NOMO-1 (cell line): ENCODE data around the gene NFIA.

Source experiments
- DNase-seq, 2 experiments: peaks; one replicate each; lab custom pipeline; 2025; ENCODE audit not compliant: unreplicated experiment in 2 of 2; lab: John Stamatoyannopoulos, UW

NFIA gene

DNA sequence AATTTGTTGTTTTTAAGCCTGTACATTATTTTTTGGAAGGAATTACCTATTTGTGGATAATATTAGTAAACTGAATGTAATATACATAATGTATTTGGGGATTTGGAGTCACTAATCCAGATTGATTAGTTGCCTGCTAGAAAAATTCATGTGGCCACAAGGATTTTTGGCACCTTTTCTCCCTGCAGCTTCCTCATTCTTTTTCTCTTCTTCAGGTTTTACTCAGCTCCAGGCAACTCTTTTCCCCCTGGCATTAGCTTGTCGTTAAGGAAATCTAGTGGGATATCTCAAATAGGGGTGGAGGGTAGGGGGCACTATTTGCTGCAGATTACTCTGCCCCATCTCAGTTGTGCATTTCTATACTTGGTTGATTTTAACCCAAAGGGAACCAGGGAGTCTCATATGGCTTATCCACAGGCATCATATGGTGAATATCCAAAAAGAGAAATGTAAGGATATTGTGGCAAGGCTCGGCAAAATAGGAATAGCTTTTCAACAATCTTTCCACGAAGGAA lies 203.1 kb downstream of the NFIA start:
- DNase-seq, result no peak

DNA sequence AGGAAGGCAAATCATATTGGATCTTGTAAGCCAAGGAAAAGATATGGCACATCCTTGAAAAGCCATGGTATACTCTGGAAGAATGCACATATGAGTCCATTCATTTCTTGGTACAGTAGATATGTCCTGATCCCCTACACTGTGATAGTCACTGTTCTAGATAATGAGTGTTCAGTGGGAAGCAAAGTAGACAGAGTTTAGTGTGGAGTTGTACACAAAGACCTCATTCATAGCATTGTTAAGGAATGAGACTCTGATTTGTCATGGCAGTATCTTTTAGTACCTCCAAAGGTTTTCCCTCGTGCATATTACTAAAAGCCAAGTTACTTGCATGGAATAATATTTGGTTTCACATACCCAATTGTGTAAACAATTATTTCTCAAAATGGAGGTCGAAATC lies 204.7 kb downstream of the NFIA start:
- no peak for DNase-seq

DNA sequence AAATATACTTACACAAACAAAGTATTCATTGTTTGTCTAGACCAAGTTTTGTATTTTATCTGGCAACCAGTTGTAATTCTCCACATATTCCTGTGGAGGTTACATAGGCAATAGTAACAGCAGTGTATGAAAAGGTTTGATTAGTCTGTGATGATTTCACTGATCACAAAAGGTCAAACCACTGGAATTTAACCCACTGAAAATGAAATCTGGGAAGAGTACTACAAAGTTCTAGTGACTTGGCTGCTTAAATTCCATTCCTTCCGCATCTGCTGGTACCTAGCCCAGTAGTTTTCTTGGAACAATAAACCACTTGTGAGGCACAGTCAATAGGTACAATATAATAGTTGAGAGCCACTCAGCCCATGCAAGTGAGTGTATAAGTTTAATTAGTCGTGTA lies 205.4 kb downstream of the NFIA start:
- no peak for DNase-seq

- no peak for DNase-seq
Observed at GRCh38 chr1:61289232-61290098, 207.1 kb downstream of the NFIA start.

GRCh38 chr1:61290525-61290924 lies 208.2 kb downstream of the NFIA start:
- DNase-seq, result no peak

DNA sequence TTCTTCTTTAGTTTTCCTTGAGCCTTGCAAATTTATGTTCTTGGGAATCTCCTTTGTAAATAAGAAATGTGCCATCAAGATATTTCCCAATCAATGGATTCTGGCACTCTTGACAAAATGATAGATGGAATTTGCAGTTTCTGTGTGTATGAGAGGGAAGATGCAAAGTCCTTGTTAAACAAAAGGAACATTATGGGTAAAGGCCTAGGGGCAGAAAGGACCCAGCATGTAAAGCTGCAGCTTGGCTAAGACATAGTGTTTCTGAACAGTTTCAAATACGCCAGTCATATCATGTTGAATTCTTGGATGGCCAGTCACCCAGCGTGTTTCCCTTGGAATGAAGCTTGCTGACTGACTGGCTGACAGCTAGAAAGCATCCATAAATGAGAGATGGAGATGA lies 210.8 kb downstream of the NFIA start:
- no peak for DNase-seq

DNA sequence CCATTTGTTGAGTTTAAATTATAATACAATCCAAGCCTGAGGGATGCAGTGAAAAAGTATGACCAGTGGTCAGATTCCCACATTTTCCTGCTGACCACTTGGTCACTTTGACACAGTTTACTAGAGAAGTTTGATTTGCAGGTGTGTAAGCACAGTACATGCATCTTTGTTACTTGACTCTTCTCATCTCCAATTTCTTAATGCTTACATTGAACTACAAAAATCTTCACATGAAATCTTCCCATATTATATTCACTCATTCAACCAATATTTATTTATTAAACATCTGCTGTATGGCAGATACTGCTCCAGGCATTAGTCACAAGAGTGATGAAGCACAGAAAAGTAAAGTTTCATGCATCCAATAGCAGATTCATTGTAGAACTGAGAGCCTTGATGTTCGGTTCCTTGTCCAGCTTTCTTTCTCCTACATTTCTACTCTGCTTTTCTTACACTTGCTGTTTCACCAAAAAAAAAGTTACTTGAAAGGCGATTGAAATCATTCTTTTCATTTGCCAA lies 211.7 kb downstream of the NFIA start:
- DNase-seq, result no peak

GRCh38 chr1:61294930-61295329 lies 212.6 kb downstream of the NFIA start:
- DNase-seq, result no peak

DNA sequence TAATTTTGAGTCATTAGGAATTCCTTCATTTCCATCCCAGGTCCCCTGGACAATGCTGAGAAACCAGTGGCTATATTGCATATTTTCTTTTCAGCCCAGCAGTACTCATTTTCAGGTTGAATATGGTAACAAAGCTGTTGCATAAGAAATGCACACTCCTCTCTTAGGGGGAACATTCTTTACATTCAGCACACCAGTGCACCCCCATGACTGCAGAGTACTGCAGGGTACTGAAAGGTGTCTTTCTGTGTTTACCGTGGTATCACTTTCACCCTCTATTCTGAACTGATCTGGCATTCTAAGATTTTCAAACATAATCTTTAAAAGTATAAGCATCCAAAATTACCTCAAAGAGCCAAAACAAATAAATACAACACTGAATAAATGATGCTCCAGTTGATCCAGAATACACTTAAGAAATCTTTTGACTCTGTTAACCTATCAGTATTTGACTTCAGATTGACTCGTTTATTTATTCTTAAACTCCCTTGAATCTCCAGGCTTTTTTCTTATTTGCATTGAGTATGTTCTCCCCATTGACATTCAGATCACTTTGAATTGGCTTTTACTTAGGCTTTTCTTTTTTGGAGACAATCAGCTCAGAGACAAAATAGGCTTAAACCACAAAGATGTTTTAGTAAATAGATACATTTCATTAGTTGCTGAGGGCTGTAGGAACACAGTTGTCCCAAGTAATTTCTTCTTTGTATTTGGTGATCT lies 213.6 kb downstream of the NFIA start:
- no peak for DNase-seq

GRCh38 chr1:61297887-61298286 lies 215.5 kb downstream of the NFIA start:
- DNase-seq, result no peak

DNA sequence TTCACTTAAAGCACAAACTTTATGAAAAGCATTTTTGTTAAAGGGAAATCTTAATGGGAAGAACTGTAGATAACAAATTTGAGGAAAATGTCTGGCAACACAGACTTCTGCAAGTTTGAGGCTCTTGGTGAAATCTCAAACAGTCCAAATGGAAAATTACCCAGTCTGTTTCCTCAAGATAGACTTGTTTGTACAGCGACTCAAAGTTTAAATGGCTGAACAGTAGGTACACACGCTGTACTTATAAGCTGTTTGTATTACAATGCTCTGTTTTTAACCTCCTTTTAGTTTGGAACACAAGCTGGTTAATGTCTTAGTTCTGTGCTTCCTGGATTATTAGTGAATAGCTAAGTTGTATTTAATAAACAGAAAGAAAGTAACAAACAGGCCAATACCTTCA lies 217.1 kb downstream of the NFIA start:
- no peak for DNase-seq

- DNase-seq, result no peak
Observed at GRCh38 chr1:61300899-61301298, 218.5 kb downstream of the NFIA start.

DNA sequence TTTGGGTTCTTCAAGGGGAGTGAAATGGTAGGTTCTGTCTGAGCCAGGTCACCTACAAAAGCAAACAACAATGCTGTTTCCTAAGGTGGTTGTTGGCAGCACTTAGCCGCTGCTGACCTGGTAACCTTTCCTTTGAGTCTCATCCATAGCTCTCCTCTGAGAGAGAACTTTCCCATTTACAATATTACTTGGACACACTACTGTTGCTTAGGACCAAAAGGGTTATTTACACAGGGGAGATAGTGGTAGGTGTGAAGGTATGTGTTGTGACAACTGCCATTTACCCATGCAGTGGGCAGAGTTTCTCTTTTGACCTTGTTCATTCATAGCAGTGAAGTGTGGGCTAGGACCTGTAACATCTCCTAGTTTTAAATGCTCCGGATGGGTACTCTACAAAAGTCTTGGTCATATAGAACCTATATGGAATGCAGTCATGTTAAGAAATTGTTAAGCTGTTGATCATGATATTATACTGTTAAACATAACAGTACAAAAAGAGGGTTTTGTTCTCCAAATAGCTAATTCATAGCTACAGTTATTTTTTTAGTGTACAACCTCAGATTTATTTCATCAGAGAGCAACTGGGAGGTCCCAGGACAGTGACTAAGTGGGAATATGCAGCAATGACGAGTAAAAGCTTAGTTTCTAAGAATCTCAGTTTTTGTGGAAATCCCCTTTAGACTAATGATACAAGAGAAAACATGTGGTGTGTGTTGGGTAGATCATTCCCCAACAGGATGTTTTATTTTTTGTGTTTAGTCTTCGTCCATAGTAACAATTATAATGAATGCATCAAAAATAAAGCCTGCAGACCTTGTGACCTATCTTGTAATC lies 219.7 kb downstream of the NFIA start:
- DNase-seq, result no peak

- no peak for DNase-seq
Observed at GRCh38 chr1:61307422-61308142, 225.2 kb downstream of the NFIA start.

GRCh38 chr1:61310057-61310456 lies 227.7 kb downstream of the NFIA start:
- no peak for DNase-seq

- DNase-seq, result no peak
Observed at GRCh38 chr1:61310538-61310937, 228.2 kb downstream of the NFIA start.

GRCh38 chr1:61313906-61314422 lies 231.6 kb downstream of the NFIA start:
- DNase-seq, result no peak

DNA sequence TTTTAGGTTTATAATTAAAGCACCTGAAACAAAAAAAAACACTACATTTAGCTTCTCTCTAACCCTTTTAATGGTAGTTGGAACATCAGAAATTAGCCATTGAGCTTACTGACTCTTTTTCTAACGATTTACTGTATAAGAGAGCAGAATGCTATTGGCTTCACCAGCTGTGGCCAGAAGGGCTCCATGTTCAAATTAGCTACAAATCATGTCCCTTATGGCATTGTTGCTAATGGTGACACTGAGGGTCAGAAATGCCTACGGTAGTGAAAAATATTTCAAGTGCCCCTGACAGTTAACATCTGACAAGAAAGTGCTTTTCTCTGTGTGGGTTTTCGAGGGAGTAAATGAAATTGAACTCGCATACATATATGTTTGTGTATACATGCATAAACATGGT lies 232.7 kb downstream of the NFIA start:
- no peak for DNase-seq

DNA sequence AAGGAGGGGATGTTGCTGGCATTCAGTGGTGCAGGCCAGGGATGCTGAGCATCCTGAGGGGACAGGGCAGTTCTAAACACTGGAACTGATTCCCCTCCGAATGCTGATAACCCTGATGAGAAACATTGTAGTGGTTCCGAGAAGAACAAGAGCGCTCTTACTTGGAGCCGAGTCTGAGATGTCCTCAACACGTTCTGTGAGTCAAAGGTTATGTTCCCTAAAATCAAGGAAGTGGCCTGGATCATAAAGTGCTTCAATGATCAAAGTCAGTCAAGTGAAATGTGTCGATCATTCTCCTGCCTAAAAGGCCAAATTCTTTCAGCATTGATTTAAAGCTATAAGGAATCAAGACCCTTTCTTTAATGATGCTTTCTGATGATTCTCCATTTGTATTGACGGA lies 234.1 kb downstream of the NFIA start:
- DNase-seq, result no peak
